Measurements from ENCODE around the gene UAP1L1.
A peak's percentile ranks its signal among the peaks of the same experiment; 100 is the strongest.

Gene UAP1L1, protein sequence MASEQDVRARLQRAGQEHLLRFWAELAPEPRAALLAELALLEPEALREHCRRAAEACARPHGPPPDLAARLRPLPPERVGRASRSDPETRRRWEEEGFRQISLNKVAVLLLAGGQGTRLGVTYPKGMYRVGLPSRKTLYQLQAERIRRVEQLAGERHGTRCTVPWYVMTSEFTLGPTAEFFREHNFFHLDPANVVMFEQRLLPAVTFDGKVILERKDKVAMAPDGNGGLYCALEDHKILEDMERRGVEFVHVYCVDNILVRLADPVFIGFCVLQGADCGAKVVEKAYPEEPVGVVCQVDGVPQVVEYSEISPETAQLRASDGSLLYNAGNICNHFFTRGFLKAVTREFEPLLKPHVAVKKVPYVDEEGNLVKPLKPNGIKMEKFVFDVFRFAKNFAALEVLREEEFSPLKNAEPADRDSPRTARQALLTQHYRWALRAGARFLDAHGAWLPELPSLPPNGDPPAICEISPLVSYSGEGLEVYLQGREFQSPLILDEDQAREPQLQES
- long read RNA-seq: 0 reads

DNA sequence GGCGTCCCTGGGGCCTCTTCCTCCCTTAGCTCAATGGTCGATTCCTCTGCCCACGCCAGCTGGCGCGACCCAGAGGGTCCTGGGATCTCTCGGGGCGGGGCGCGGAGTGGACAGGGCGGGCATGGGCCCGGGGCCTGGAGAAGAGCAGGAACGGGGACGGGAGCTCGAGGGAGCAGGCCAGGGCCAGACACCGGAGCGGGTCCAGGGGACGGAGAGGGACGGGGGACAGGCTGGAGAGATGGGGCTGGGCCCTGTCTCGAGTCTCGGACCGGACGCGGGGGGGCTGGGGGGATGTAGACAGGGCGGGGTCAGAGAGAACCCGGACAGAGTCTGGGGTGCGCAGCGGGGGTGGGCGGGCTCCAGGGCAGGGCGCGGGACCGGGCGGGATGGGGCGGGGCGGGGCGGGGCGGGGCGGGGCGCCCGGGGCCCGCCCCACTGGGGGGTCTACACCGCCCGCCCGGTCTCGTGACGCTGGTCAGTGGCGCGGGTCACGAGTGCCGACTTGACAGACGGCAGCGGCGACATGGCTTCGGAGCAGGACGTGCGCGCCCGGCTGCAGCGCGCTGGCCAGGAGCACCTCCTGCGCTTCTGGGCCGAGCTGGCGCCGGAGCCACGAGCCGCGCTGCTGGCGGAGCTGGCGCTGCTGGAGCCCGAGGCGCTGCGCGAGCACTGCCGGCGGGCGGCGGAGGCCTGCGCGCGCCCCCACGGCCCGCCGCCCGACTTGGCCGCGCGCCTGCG is at the start of gene UAP1L1:
UAP1L1 (plus strand) TSS at position 508 of the 738 bp plus-strand sequence; CDS start at position 524, 16 bp downstream.
- no peak for TF ChIP-seq GABPA (IDR thresholded peaks at IDR 0.05; ENCODE audit: low read depth)
- TF ChIP-seq, protein P1, sequence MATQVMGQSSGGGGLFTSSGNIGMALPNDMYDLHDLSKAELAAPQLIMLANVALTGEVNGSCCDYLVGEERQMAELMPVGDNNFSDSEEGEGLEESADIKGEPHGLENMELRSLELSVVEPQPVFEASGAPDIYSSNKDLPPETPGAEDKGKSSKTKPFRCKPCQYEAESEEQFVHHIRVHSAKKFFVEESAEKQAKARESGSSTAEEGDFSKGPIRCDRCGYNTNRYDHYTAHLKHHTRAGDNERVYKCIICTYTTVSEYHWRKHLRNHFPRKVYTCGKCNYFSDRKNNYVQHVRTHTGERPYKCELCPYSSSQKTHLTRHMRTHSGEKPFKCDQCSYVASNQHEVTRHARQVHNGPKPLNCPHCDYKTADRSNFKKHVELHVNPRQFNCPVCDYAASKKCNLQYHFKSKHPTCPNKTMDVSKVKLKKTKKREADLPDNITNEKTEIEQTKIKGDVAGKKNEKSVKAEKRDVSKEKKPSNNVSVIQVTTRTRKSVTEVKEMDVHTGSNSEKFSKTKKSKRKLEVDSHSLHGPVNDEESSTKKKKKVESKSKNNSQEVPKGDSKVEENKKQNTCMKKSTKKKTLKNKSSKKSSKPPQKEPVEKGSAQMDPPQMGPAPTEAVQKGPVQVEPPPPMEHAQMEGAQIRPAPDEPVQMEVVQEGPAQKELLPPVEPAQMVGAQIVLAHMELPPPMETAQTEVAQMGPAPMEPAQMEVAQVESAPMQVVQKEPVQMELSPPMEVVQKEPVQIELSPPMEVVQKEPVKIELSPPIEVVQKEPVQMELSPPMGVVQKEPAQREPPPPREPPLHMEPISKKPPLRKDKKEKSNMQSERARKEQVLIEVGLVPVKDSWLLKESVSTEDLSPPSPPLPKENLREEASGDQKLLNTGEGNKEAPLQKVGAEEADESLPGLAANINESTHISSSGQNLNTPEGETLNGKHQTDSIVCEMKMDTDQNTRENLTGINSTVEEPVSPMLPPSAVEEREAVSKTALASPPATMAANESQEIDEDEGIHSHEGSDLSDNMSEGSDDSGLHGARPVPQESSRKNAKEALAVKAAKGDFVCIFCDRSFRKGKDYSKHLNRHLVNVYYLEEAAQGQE (IDR thresholded peaks at IDR 0.05; ENCODE audit: insufficient replicate concordance, low read depth): no peak
- TF ChIP-seq, protein P2, sequence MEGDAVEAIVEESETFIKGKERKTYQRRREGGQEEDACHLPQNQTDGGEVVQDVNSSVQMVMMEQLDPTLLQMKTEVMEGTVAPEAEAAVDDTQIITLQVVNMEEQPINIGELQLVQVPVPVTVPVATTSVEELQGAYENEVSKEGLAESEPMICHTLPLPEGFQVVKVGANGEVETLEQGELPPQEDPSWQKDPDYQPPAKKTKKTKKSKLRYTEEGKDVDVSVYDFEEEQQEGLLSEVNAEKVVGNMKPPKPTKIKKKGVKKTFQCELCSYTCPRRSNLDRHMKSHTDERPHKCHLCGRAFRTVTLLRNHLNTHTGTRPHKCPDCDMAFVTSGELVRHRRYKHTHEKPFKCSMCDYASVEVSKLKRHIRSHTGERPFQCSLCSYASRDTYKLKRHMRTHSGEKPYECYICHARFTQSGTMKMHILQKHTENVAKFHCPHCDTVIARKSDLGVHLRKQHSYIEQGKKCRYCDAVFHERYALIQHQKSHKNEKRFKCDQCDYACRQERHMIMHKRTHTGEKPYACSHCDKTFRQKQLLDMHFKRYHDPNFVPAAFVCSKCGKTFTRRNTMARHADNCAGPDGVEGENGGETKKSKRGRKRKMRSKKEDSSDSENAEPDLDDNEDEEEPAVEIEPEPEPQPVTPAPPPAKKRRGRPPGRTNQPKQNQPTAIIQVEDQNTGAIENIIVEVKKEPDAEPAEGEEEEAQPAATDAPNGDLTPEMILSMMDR (IDR thresholded peaks at IDR 0.05; ENCODE audit: insufficient read depth, low read length): no peak
- TF ChIP-seq SPI1 (IDR thresholded peaks at IDR 0.05; ENCODE audit: borderline replicate concordance, low read depth): no peak
- no peak for TF ChIP-seq POLR2AphosphoS5 (IDR thresholded peaks at IDR 0.05; ENCODE audit: low read depth)
- Histone ChIP-seq H3K27me3 (ENCODE audit: insufficient read depth, poor library complexity, severe bottlenecking) (peaks cover 10% of the 10 kb centered on the region), H3K4me3 (replicated peaks; ENCODE audit: insufficient read depth, low read length) (peak within 1 kb of the TSS; percentile 60), H3K27ac (replicated peaks) (no peak within 1 kb of the TSS)
- DNase-seq (ENCODE audit: low read depth in 1 of 2, low spot score in 1 of 2): peak in 1 of 2 experiments; percentile 66

DNA sequence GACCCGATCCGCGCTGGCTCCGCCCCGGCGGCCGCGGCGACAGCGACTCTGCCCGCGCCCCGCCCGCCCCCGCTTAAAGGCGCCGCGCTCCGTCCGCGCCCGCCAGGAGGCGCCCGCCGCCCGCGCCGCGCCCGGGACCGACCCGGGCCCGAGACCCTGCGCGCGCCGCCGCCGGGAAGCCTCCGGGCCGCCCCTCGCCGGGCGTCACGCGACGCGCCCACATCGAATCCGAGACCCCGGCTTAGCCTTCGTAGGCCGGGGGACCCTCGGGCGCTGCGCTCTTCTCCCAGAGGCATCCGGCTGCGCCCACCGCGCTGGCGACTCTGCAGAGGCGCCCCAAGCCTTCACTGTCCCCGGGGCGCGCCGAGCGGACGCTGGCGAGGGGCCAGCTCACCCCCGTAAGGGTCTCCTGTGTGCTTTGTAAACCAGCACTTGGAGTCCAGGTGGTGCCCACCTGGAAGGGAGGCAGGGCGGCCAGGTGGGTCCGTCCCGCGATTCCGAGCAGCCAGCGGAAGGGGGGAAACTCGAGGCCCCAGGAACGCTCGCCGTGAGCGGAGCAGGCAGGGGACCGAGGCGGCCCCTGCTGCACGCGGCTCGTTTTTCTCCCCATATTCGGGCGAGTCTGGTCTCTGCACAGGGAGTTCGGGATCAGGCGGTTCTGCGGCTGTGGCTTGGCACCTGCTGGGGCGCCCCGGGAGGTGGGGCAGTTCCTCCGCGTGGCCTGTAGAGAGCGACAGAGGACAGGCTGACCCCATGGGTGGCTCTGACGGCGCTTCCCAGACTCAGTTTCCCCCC is 48.9 kb upstream of the UAP1L1 start:
- Histone ChIP-seq H3K27ac (replicated peaks) (peak overlapping the region; percentile 98), H3K27me3 (ENCODE audit: insufficient read depth, poor library complexity, severe bottlenecking) (no peaks in the 10 kb centered on the region), H3K4me3 (replicated peaks; ENCODE audit: insufficient read depth, low read length) (peak overlapping the region; percentile 88)
- DNase-seq (ENCODE audit: low read depth in 1 of 2, low spot score in 1 of 2): peak; percentile 81 to 91
- TF ChIP-seq SPI1 (IDR thresholded peaks at IDR 0.05; ENCODE audit: borderline replicate concordance, low read depth): no peak
- TF ChIP-seq, protein P1 (IDR thresholded peaks at IDR 0.05; ENCODE audit: insufficient replicate concordance, low read depth): no peak
- TF ChIP-seq, protein P2 (IDR thresholded peaks at IDR 0.05; ENCODE audit: insufficient read depth, low read length): peak; percentile 79

DNA sequence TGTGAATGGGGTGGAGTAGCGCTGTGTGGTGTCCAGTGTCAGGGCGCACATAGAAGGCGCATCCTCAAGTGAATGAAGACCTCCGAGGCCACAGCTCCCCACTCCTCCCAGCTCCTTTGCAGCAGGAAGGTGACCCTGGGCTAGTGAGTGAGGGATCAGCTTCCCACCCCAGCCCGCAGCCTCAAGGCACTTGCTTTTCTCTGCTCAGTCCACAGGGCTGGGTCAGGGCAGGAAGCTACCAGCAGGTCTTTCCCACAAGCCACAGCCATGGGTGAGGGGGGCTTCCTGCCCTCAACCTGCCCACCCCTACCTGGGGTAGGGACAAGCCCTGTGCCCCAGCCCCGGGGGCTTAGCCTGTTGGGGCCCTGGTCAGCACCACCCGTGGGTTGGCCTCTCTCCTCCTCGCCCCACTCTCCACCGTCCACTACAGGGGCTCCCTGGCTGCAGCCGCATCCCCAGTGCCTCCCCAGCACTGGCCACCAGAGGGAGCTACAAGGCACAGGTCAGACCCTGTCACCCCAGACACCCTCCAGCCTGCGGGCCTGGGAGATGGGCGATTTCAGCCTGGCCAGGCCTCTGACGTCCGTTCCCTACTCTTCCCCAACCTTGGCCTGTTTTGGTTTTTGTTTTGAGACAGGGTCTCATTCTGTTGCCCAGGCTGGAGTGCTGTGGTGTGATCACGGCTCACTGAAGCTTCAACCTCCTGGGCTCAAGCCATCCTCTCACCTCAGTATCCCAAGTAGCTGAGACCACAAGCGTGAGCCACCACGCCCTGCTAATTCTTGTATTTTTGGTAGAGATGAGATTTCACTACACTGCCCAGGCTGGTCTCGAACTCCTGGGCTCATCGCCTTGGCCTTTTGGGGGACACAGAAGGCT is 48.0 kb upstream of the UAP1L1 start:
- H3K27ac ChIP-seq (replicated peaks): peak overlapping the region; percentile 98
- no peaks in the 10 kb centered on the region for H3K27me3 ChIP-seq (ENCODE audit: insufficient read depth, poor library complexity, severe bottlenecking)
- TF ChIP-seq, protein P2 (IDR thresholded peaks at IDR 0.05; ENCODE audit: insufficient read depth, low read length): peak; percentile 73
- TF ChIP-seq, protein P1 (IDR thresholded peaks at IDR 0.05; ENCODE audit: insufficient replicate concordance, low read depth): no peak
- DNase-seq (ENCODE audit: low read depth in 1 of 2, low spot score in 1 of 2): peak; percentile 67 to 90
- H3K4me3 ChIP-seq (replicated peaks; ENCODE audit: insufficient read depth, low read length): peak overlapping the region; percentile 88

Data from HL-60 (cell line).